GM19239 (cell line): Measurements from ENCODE around the gene CLMN.
A peak's percentile ranks its signal among the peaks of the same experiment; 100 is the strongest.
"Not testable (repeated sequence)": the region's sequence is repeated elsewhere in the genome, so short reads cannot be mapped to it uniquely, and the experiment has no call there.

Experiments used
- DNase-seq: peaks from one replicate; pipeline ENCODE4 v3.0.0; 2011; ENCODE audit warnings: low spot score; ENCODE audit not compliant: insufficient read length
- FAIRE-seq: peaks from 2 replicates; lab custom pipeline; 2011; peaks lifted over from hg19 to GRCh38; lab: Jason Lieb, UNC

The CLMN gene

DNA sequence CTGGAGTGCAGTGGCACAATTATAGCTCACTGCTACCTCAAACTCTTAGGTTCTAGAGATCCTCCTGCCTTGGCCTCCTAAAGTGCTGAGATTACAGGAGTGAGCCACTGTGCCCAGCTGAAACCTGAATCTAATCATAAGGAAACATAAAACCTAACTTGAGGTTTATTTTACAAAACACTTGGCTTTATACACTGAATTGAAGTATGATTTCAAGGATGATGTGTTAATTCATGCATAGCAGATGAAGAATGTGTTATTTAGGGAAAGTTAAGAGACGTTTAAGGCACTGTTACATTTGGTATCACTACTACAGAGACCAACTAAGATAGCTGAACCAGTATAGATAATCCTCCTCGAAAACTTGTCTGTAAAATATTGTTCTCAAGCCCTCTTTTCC is 168.8 kb downstream of the CLMN start:
- no peak for FAIRE-seq

DNA sequence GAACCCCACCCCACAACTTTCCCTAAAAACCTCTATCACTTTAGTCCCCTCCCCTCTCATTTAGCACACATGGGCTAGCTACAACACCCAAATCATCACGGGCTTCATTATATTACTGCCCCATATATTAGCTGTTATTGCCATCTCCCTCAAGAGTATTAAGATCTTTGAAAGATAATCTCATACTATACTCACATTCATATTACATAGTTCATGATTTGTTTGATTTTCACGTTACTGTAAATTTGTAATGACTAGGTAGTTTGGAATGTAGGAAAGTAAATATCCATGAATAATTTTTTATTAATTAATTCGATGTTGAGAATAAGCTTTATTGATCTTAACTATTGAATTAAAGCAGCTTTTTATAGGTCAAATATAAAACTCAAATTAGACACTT is 170.3 kb downstream of the CLMN start:
- DNase-seq (no peak), FAIRE-seq (no peak)

More for the DNA sequence above, 168.8 kb downstream of the CLMN start:
- DNase-seq: no peak

DNA sequence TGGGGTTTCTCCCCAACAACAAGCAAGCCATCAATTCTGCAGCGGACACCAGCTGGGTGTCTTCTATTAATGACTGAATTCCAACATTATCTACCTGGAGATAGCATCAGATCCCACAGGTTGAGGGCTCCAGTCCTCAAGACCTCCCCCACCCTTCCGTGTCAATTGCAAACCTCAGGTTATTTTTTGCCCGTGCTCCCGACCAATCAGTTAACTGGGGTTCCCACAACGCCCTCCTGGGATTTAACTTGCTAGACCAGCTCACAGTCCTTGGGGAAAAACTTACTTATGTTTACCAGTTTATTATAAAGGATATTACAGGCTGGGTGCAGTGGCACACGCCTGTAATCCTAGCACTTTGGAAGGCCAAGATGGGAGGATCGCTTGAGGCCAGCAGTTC is 172.1 kb downstream of the CLMN start:
- FAIRE-seq (no peak), DNase-seq (no peak)

DNA sequence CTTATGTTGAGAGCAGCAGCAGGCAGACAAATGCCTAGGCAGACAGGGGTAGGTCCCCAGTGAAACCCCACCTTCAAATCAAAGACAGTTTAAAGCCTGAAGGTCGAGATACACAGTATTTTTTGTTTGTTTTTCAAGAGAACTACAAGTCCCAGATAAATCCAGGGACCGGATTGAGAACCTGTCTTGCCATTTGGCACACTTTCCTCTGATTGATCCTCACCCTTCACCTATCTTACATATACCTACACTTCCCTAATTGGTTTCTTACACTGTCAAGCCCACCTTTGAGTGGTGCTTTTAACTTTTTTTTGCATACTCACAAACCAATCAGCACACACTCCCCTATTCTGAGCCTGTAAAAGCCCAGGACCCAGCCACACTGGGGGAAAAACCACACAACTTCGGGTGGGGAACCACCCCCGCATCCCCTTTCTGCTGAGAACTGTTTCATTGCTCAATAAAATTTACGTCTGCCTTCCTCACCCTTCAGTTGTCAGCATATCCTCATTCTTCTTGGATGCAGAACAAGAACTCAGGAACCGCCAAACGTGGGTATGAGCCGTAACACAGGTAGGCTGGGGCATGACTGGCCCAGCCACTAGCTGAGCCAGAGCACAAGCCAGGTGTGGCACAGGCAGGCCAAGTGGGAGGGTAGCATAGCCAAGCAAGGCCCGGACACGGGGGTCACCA is 173.5 kb downstream of the CLMN start:
- no peak for FAIRE-seq
- DNase-seq: no peak

DNA sequence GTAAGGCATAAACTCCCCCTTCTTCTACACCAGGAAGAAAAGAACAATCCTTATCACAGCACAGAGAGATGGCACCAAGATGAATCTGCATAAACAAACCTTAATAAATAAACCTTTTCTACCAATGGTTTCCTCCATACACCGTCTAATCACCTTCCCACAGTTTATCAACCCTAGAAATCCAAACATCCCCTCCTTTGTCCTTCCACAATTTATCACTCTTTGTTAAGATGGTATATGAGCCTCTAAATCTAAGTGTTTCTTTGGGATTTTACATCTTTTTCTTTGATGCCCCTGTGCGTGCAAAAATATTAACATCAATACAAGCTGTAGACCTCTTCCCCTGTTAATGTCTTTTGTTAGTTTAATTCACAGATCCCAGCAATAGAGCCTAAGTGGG is 174.9 kb downstream of the CLMN start:
- FAIRE-seq: peak; percentile 18

DNA sequence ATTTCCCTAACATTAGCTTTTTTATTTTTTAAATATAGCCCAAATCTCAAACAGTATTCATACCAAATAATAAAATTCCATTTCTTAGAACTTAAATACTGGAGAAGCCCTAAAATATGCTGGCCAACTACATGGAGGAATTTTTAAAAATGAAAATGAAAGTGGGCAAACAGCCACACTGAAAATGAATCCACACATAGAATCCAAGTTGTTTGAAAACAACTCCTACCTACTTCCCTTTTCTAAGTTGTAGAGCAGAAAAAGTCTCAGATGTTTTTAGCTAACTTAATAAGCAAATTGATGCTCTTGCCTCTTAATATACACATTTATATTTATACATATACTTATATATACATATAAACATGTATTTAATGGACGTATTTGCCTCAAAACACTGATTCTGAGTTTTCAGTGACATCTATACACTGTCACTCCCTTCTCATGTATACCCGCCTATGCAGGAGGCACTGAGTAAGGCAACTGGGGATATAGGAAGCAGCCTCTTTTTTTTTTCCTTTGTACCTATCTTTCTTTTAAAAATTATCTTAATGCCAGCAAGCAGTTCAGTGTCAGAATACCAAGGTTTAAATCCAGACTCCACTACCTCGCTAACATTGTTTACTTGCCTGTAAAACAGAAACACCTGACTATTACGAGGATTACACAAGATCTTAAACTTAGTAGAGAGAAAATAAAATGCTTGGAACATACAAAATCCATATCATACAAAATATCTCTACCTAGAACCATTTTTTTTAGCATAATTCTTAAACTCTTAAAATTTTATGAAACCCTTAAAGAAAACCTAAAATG is 175.7 kb downstream of the CLMN start:
- FAIRE-seq (peak; percentile 84), DNase-seq (no peak)

More for the DNA sequence above, 174.9 kb downstream of the CLMN start:
- no peak for DNase-seq

DNA sequence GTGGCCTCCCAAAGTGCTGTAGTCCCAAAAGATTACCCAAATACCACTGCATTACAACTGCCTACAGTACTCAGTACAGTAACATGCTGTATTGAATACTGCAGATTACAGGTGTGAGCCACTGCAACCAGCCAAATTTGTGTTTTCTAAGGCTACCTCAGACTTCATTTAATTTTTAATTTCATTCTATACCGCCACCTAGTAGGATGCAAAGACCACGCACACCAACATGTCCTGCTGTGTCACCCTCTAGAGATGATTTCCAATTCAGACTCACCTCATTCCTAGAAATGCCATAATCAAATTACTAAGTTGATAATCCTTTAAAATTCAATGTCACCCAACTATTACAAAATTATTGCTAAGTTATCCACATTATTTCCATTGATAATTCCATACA is 177.5 kb downstream of the CLMN start:
- no peak for DNase-seq
- FAIRE-seq: peak; percentile 4

DNA sequence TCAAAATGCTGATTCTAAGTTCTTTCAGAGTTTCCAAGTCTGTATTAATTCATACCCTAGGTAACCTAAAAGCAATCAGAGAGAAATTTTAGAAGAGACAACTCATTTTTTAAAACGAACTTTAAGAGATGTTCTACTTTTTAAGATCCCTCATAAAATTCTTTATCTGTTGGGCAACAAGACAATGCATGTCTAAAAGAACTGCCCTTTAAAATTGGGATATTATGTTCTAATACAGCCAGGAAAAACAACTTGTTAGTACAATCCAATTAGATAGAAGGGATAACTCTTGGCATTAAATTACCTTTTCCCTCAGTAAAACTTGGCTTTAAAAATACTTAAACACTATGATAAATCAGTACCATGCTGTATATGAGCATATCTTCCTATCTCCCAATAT is 178.0 kb downstream of the CLMN start:
- FAIRE-seq: peak; percentile 33
- DNase-seq: no peak

DNA sequence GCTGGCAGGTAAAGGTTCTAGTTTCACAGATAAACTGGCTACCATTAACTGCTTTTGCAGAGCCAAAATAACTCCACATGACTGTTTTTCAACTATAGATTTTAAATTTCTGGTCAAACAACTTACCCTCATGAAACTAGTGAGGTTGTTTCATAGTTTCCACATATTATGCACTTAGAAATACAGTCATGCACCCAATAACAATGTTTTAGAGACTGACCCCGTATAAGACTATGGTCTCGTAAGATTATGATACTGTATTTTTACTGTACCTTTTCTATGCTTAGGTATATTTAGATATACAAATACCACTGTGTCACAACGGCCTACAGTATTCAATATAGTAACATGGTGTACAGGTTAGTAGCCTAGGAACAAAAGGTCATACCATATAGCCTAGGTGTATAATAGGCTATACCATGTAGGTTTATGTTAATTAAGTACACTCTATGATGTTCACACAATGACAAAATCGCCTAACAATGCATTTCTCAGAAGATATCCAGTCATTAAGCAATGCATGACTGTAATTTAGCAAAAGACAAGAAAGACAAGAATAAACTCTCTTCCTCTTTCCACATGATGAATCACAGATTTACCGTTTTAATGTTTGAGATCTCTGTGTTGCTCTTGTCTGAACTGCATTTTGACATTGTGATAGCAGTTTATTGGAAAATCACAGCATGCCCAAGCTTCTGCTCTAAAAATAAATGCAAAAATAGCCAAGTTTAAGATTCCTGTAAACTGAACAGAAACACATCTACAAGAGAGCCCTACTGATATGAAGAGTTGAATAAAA is 179.4 kb downstream of the CLMN start:
- peak; percentile 88 for FAIRE-seq
- no peak for DNase-seq

DNA sequence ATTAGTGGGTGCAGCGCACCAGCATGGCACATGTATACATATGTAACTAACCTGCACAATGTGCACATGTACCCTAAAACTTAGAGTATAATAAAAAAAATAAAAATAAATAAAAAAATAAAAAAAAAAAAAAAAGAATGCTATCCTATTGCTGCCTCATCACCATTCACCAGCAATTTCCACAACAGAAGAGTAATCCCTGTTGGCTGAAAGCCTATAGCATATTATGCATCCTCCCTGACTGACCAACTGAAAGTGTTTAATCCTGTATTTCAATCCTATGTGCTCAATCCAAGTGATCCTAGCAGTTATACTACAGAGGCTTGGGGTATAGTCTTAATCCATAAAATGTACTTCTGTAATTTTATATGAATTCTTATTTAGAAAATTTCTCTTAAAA is 180.8 kb downstream of the CLMN start:
- FAIRE-seq: no peak

DNA sequence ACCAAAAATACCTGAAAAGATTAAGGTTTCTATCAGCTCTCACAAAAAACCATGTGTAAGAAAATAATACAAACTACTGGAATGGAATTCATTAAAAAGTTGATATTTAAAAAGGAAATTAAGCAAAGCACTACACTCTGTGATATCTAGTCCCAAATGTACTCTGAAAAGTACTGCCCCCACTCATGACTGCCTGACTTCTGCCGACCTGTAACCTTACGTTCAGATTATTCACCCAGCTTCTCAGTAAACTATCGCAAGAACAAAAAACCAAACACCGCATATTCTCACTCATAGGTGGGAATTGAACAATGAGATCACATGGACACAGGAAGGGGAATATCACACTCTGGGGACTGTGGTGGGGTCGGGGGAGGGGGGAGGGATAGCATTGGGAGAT is 181.3 kb downstream of the CLMN start:
- not testable (repeated sequence) for DNase-seq, FAIRE-seq

More for the DNA sequence above, 180.8 kb downstream of the CLMN start:
- DNase-seq: no peak

DNA sequence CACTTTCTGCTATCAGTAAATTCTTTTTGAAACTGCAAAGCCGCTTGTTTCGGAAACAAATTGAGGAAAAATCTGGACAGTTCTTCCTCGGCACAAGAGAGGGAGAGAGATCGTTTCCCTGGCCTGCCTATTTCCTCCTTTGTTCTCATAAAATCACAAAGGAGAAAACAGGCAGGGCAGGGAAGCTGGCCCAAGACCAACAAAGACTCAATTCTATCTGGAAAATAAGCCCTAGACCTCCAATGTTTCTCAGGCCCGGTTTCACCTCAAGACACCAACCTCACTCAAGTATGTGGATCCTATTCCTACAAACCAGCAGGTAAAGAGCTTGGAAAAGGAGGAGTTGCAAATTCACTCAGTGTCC is 181.9 kb downstream of the CLMN start:
- DNase-seq: no peak
- no peak for FAIRE-seq

DNA sequence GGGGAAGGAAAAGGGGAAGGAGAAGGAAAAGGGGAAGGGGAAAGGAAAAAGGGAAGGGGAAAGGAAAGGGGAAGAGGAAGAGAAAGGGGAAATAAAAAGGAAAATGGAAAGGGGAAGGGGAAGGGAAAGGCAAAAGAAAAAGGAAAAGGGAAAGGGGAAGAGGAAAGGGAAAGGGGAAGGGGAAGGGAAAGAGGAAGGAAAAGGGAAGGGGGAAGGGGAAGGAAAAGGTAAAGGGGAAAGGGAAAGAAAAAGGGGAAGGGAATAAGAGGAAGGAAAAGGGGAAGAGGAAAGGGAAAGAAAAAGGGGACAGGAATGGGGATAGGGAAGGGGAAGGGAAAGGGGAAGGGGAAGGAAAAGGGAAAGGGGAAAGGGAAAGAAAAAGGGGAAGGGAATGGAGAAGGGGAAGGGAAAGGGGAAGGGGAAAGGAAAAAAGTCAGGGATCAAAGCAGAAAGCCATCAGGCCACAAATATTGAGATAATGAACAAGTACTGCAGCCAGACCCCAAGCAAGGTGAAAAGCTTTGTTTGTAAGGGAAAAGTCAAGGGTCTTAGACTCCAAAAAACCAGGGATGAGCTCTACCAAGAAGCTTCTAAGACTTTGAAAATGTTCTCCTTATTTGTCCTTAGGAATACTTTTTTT is 182.4 kb downstream of the CLMN start:
- FAIRE-seq: peak; percentile 33
- no peak for DNase-seq

DNA sequence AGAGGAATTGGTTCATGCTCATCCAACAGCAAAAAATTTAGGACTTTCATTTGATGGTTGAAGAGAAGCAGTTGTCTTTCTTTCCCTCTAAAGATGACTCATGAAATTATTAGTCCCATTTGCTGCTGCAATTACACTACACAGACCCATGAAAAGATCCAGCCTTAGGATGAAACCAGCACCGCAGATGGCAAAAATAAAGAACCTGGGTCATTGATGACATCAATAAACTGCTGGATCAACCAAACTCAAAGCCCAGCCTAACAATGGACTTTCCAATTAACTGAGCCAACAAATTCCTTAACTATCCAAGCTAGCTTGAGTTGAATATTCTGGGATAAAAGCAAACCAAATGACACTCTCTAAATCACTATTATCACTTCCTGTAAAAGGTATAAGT is 183.1 kb downstream of the CLMN start:
- DNase-seq (no peak), FAIRE-seq (no peak)

DNA sequence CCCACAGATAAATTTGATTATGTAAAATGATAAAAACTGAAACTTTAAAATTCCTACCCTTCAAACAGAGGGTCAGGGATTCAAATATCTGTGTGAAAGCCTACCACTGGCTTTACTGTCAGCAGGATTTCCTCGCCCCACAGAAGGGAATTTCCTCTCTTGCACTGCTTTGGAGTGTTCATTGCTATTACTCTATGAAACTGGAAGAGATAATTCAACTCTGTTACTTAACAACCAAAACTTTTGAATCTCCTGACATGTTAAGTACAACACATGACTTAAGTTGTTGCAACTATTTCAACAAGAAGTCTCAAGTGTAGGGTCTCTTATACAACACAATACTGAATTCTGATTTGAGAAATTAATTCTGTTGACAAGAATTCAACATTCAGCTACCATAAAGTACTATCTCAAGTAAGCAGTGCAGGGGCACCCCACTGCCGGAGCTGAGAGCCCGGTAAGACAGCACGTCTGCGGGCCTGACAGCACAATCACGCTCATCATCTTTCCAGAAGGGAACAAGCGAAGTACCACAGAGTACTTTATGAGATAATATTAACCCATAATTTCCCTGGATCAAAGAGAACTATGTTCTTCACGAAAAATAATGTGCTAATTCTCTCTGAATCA is 185.3 kb downstream of the CLMN start:
- FAIRE-seq: peak; percentile 62
- DNase-seq: no peak

DNA sequence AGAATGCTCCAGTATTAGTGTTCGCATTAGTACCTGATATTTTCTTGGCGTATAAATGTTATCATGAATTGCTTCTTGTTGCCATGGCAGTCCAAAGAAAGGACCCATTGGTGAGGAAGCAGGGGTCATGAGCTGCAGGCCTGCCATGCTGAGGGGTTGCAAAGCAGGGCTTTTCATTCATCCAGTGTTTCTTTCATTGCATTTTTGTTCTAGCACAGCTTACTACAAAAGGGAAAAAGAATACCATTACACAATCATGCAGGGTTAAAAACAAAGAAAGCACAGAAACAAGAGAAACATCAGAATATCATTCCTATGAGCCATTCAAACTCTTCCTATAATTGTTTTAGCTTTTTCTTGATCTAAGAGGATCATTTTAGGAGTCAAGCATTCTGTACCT is 186.4 kb downstream of the CLMN start:
- FAIRE-seq (no peak), DNase-seq (no peak)

DNA sequence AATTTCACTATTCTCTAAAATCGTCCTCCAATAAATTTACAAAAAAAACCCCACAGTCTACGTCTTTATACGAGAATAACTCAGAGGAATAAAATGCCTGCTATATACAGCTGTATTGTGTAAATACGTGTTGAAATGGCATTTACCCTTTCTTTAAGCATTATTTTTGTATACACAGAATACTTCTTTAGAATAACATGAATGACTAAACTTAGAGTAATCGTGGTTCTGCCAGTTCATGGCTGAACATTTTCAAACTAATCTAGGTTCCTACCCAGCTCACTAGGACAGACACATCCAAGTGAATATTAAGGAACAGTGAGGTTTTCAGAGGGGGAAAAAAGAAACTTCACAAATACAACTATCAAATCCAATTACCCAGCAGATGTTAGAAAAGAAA is 186.9 kb downstream of the CLMN start:
- DNase-seq (no peak), FAIRE-seq (no peak)
